GM21381 (cell line): Measurements from ENCODE around the gene TTBK2.
"Not testable (repeated sequence)": the region's sequence is repeated elsewhere in the genome, so short reads cannot be mapped to it uniquely, and the experiment has no call there.

Source experiments
- ATAC-seq: cut with Tn5 transposase; IDR thresholded peaks from one replicate; pipeline ENCODE4 v1.9.1; 2021; ENCODE audit warnings: mild to moderate bottlenecking, moderate library complexity; ENCODE audit not compliant: unreplicated experiment

TTBK2 gene

GRCh38 chr15:42920519-42921341 is at the start of gene TTBK2:
Gene TTBK2 (minus strand): TSS chr15:42920778. CDS start chr15:42878617, 42,161 bp downstream.
- ATAC-seq: peak; percentile 96

GRCh38 chr15:42964476-42964875 is 43.9 kb upstream of the TTBK2 start:
- no peak for ATAC-seq

- no peak for ATAC-seq
These were observed 34.9 kb upstream of the TTBK2 start for GRCh38 chr15:42955518-42955917.

DNA sequence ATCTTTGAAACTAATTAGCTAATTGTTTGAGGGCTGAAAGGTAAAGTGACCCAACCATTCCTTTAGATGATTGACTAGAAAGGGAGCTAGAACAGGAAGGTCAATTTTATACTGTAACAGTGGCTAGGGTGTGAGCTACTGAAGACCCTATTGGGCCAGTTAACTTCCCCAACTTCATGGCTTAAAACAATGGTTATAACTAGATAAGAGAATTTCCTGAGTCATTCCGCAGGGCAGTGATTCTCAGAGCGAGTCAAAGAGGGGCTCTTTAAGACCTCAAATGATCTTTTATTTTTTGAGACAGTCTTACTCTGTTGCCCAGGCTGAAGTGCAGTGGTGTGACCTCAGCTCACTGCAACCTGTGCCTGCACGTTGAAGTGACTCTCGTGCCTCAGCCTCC is 33.7 kb upstream of the TTBK2 start:
- ATAC-seq: no peak

DNA sequence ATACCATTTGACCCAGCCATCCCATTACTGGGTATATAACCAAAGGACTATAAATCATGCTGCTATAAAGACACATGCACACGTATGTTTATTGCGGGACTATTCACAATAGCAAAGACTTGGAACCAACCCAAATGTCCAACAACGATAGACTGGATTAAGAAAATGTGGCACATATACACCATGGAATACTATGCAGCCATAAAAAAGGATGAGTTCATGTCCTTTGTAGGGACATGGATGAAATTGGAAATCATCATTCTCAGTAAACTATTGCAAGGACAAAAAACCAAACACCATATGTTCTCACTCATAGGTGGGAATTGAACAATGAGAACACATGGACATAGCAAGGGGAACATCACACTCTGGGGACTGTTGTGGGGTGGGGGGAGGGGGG is 28.3 kb upstream of the TTBK2 start:
- not testable (repeated sequence) for ATAC-seq

DNA sequence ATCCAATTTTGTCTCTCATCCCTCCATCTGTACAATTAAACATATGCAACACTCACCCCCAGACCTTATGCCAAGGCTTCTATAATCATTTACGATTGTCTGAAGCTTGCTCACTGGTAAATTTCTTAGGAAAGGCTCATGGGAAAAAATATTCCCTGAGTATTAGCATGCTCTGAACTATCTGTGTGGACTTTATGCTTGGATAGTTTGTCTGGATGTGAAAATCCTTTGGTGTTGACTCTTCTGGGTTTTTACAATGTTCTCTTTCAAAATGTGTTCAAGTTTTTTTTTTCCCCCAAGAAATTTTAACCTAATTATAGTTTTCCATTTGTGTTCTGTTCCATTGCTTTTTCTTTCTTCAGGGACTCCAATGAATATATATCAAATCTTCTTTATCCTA is 19.9 kb upstream of the TTBK2 start:
- ATAC-seq: no peak

DNA sequence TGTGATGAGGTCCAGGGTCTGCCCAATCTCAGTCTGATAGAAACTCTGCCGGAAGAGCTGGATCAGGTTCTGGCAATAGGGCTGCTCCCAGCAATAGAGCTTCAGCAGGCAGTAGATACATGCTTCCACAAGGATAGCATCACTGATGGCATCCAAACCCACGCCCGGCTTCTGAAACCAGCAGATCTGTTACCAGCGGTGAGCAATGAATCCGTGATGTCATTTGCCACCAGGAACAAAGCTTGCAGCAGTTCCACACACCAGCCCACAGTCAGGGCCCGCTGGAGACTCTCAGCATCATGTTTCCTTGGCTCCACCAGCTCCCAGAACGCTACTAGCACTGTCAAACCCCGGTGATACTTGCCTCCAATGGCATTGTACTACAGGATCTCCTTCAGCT is 19.3 kb upstream of the TTBK2 start:
- no peak for ATAC-seq

DNA sequence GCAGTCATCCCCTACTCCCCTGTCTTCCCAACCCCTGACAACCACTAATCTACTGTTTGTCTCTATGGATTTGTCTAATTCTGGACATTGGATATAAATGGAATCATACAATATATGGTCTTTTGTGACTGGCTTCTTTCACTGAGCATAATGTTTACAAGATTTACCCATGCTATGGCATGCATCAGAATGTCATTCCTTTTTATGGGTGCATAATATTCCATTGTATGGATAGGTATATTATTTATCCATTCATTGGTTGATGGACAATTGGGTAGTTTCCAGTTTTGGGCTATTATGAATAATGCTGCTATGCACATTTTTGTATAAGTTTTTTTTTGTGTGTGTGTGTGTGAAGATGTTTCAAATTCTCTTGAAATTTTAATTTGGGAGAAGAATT is 16.6 kb upstream of the TTBK2 start:
- no peak for ATAC-seq

DNA sequence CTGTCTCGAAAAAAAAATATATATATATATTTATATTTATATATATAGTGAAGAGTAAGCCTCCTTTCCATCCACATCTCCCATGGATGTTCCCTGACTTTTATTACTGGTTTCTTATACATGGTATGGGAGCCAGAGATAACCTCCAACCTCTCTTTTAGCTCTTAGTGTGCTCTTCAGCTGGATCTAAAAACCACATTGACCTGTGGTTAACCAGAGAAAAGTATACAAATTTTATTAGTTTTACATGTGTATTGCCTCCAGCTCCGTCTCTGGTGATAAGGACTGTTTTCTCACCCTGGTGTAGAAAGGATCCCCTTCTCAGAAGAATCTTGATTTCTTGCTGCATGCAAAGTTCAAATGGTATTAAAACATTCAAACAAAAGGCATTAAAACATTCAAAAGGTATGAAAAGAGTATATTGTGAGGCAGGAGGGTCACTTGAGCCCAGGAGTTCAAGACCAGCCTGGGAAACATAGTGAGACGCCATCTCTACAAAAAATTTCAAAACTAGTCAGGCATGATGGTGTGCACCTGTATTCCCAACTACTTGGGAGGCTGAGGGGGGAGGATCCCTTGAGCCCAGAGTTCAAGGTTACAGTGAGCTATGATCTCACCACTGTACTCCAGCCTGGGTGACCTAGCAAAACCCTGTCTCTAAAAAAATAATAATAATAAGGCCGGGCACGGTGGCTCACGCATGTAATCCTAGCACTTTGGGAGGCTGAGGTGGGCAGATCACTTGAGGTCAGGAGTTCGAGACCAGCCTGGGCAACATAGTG is 13.5 kb upstream of the TTBK2 start:
- ATAC-seq: no peak

DNA sequence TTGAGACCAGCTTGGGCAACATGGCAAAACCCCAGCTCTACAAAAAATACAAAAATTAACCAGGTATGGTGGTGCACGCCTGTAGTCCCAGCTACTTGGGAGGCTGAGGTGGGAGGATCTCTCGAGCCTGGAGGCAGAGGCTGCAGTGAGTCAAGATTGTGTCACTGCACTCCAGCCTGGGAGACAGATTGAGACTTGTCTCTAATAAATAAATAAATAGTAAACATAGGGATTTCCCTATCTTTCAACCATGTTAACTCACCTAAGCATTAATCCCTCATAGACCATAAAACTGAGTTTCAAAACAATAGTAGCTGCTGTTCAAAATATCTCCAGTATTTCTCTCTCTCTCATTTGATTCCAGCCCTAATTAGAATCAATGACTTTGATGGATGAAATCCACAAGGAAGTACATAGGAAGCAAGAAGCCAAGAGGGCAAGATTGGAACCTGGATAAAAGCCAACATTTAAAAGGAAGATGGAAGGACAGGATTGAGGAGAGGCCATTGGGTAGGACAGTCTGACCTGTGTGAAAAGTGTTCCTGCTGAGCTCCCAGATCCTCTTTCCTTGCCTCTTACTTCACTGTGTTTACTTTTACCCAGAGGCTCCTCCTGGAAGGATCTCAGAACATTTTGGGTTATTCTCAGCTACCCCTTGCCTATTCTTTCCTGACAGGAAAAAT is 12.4 kb upstream of the TTBK2 start:
- no peak for ATAC-seq

DNA sequence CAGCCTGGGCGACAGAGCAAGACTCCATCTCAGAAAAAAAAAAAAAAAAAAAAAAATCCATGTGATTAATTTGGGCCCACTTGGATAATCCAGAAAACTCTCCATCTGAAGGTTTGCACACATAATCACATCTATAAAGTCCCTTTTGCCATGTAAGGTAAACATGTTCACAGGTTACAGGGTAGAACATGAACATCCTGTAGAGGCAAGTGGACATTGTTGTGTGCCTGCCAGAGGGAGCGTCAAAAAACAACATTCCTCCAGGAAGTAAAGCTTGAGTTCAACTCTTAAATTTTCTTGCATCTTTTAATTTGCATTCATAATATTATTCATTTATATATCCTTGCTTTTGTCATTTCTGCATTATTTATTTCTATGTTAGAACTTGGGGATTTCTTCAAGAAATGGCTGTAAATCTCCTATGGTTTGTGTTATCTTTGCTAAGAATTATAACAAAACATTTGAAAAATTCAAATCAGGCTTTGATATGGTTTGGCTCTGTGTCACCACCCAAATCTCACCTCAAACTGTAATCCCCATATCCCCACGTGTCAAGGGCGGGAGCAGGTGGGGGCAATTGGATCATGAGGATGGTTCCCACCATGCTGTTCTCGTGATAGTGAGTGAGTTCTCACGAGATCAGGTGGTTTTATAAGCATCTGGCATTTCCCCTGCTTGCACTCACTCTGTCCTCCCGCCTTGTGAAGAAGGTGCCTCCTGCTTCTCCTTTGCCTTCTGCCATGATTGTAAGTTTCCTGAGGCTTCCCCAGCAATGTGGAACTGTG is 11.3 kb upstream of the TTBK2 start:
- no peak for ATAC-seq

- no peak for ATAC-seq
These were observed 8.8 kb upstream of the TTBK2 start for GRCh38 chr15:42929306-42929848.

- ATAC-seq: no peak
These were observed 759 bp upstream of the TTBK2 start for GRCh38 chr15:42921342-42921731.

- ATAC-seq: peak; percentile 26
These were observed 619 bp downstream of the TTBK2 start for GRCh38 chr15:42919799-42920518.

DNA sequence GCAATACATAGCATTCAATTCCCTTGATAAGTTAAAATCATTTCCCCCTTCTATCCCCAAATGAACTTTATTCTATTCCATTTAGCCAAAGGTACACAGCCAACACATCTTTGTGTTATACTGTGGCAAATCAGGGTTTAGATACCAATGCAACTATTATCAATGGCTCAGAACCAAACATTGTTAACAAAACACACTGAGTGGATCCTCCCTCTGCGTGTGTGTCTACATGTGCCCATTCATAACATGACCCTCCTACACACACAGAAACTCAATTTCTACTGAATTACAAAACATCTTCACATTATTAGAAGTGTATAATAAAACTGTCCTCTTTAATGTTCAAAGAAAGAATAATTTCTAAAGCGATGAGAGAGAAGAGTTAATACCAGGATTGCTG is 1.3 kb downstream of the TTBK2 start:
- ATAC-seq: no peak

- no peak for ATAC-seq
These were observed 2.5 kb downstream of the TTBK2 start for GRCh38 chr15:42918047-42918446.

DNA sequence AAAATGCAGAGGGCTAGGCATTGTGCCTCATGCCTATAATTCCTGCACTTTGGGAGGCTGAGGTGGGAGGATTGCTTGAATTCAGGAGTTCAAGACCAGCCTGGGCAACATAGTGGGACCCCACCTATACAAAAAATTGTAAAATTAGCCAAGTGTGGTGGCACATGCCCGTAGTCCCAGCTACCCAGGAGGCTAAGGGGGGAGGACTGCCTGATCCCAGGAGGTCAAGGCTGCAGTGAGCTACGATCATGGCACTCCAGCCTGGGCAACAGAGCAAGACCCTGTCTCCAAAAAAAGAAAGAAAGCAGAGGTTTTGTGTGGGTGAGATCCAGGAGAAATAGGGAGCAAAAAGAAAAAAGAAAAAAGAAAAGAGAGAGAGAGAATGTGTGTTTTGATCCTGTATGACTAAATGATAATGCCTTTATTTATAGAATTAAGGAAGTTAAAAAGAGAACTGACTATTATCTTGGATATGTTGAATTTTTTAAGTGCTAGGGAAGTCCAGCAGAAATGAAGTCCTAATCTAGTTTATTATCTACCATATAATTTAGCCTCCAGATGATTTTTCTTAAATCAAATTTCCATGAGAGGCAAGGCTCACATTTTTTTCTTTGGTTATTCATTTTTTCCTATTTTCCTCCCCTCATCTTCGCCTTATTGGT is 4.8 kb downstream of the TTBK2 start:
- no peak for ATAC-seq

DNA sequence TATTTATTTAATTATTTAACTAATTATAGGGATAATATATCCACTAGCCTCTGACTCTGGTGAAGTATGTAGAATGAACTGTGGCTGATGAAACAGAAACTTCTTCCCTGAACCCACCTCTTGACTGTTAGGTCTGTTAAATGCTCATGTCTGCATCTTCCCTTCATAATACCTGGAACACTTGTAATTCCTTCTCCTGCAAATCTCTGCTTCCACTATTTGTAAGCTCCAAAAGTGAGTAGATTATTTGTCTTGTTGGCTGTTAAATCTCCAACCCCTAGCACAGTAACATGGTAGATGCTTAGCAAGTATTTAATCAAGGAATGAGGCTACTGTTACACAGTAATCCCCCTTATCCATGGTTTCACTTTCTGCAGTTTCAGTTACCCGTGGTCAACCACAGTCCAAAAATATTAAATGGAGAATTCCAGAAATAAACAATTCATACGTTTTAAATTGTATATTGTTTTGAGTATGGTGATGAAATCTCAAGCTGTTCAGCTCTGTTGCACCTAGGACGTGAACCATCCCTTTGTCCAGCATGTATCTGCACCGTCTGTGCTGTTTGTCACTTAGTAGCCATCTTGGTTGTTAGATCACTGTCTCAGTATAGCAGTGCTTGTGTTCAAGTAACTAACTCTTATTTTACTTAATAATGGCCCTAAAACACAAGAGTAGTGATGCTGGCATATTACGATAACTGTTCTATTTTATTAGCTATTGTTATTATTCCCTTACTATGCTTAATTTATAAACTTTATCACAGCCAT is 5.7 kb downstream of the TTBK2 start:
- ATAC-seq: no peak
